Neural cell (in vitro differentiated cells): ENCODE results near the gene TMEM184A. TPM values are rescaled to one million over a fixed set of nuclear protein-coding genes. Genes with fewer than 3 reads are reported as not detected.

Source experiments
- H2AFZ ChIP-seq: fragments of 200-600, 300-800 bp; sonication (generic), shearing (Covaris generic); 2 replicates; pipeline ENCODE4 v1.6.0; 2014; ENCODE audit warnings: low read depth, mild to moderate bottlenecking, antibody characterized with exemption, low read length, moderate library complexity
- H3F3A ChIP-seq: fragments of 200-600 bp; shearing (Covaris generic); 2 replicates; pipeline ENCODE4 v1.6.1; 2016; ENCODE audit warnings: mild to moderate bottlenecking, moderate library complexity, mixed read lengths, antibody characterized with exemption, low read length; ENCODE audit not compliant: insufficient read depth, poor library complexity, severe bottlenecking
- H3K27ac ChIP-seq: fragments of 200-600, 300-800 bp; sonication (generic), shearing (Covaris generic); 2 replicates; pipeline ENCODE4 v1.5.1; 2014; ENCODE audit warnings: mild to moderate bottlenecking, low read length, moderate library complexity
- H3K27me3 ChIP-seq: fragments of 300-800, 200-600 bp; sonication (generic), shearing (Covaris generic); 2 replicates; pipeline ENCODE4 v1.6.0; 2014; ENCODE audit warnings: mild to moderate bottlenecking, low read depth, low read length, moderate library complexity; ENCODE audit not compliant: insufficient read depth
- H3K36me3 ChIP-seq: fragments of 300-800, 200-600 bp; sonication (generic), shearing (Covaris generic); 2 replicates; pipeline ENCODE4 v1.5.1; 2014; ENCODE audit warnings: mild to moderate bottlenecking, antibody characterized with exemption, low read length, moderate library complexity; ENCODE audit not compliant: insufficient read depth
- H3K4me2 ChIP-seq: fragments of 300-800, 200-600 bp; sonication (generic), shearing (Covaris generic); 2 replicates; pipeline ENCODE4 v1.6.0; 2014; ENCODE audit warnings: mild to moderate bottlenecking, low read length
- H3K4me3 ChIP-seq: fragments of 300-800, 200-600 bp; sonication (generic), shearing (Covaris generic); 2 replicates; pipeline ENCODE4 v1.5.1; 2014; ENCODE audit warnings: mild to moderate bottlenecking, low read length, moderate library complexity
- H3K79me2 ChIP-seq: fragments of 200-600 bp; shearing (Covaris generic); replicated peaks from 2 replicates; pipeline ENCODE4 v1.6.0; 2014; ENCODE audit warnings: mild to moderate bottlenecking, low read length, moderate library complexity; ENCODE audit not compliant: insufficient read depth
- H3K9ac ChIP-seq: fragments of 300-800, 200-600 bp; sonication (generic), shearing (Covaris generic); 2 replicates; pipeline ENCODE4 v1.6.1; 2016; ENCODE audit warnings: mild to moderate bottlenecking, low read length, mixed read lengths
- H3K9me2 ChIP-seq: fragments of 200-600 bp; shearing (Covaris generic); 2 replicates; pipeline ENCODE4 v1.6.1; 2016; ENCODE audit warnings: mild to moderate bottlenecking, low read length, mixed read lengths; ENCODE audit not compliant: insufficient read depth
- H3K9me3 ChIP-seq: fragments of 200-600, 300-800 bp; sonication (generic), shearing (Covaris generic); 2 replicates; pipeline ENCODE4 v1.6.1; 2016; ENCODE audit warnings: mild to moderate bottlenecking, mixed run types, low read length, moderate library complexity, mixed read lengths
- H4K20me1 ChIP-seq: fragments of 200-600 bp; shearing (Covaris generic); 2 replicates; pipeline ENCODE4 v1.6.1; 2016; ENCODE audit warnings: mild to moderate bottlenecking, mixed run types; ENCODE audit not compliant: insufficient read depth
- CTCF ChIP-seq: fragments of 450-650 bp; IDR thresholded peaks from 2 replicates; pipeline ENCODE4 v1.5.1; 2014; ENCODE audit warnings: antibody characterized with exemption, mild to moderate bottlenecking, moderate library complexity; ENCODE audit not compliant: poor library complexity, severe bottlenecking
- EP300 ChIP-seq: fragments of 450-650 bp; conservative IDR thresholded peaks from 2 replicates; pipeline ENCODE4 v1.6.1; 2014; ENCODE audit warnings: antibody characterized with exemption, mild to moderate bottlenecking, moderate library complexity; ENCODE audit not compliant: poor library complexity, severe bottlenecking
- EZH2 ChIP-seq: fragments of 200-600, 300-800 bp; shearing (Covaris generic), sonication (generic); IDR thresholded peaks from 2 replicates; pipeline ENCODE4 v1.6.1; 2014; ENCODE audit warnings: antibody characterized with exemption, low read length, borderline replicate concordance, mild to moderate bottlenecking; ENCODE audit not compliant: insufficient read depth, poor library complexity, severe bottlenecking
- MXI1 ChIP-seq: fragments of 450-650 bp; conservative IDR thresholded peaks from 2 replicates; pipeline ENCODE4 v1.6.1; 2014; ENCODE audit warnings: antibody characterized with exemption, mild to moderate bottlenecking; ENCODE audit not compliant: poor library complexity, severe bottlenecking
- POLR2AphosphoS5 ChIP-seq: IDR thresholded peaks from 2 replicates; pipeline ENCODE4 v1.6.1; 2012
- RAD21 ChIP-seq: fragments of 450-650 bp; conservative IDR thresholded peaks from 2 replicates; pipeline ENCODE4 v1.6.1; 2014; ENCODE audit warnings: antibody characterized with exemption, mild to moderate bottlenecking, moderate library complexity
- SMC3 ChIP-seq: fragments of 450-650 bp; conservative IDR thresholded peaks from 2 replicates; pipeline ENCODE4 v1.6.1; 2014; ENCODE audit warnings: antibody characterized with exemption, mild to moderate bottlenecking, moderate library complexity; ENCODE audit not compliant: poor library complexity
- polyA plus RNA-seq: library from polyadenylated mRNA; depleted of rRNA; stranded (reverse); fragments of >200 nt; gene quantifications from 2 replicates; pipeline ENCODE4 v1.2.3, GENCODE V29; 2014
- TF ChIP-seq, protein P1 (sequence below): IDR thresholded peaks from 2 replicates; pipeline ENCODE4 v1.6.1; 2012; ENCODE audit warnings: borderline replicate concordance

TMEM184A gene
- polyA plus RNA-seq, 1 donor from 2014 or later, result not detected

- H3K9me3 ChIP-seq, result no peaks in the 10 kb centered on the region
- H3K9me2 ChIP-seq, result no peaks in the 10 kb centered on the region
- H4K20me1 ChIP-seq, result no peaks in the 10 kb centered on the region
- H3K27me3 ChIP-seq, result no peaks in the 10 kb centered on the region
- no peak overlapping the region for H3K9ac ChIP-seq
- no peak overlapping the region for H3K4me2 ChIP-seq
- H3K36me3 ChIP-seq, result no peaks in the 10 kb centered on the region
- H3K27ac ChIP-seq, result no peak overlapping the region
- TF ChIP-seq, protein P1, sequence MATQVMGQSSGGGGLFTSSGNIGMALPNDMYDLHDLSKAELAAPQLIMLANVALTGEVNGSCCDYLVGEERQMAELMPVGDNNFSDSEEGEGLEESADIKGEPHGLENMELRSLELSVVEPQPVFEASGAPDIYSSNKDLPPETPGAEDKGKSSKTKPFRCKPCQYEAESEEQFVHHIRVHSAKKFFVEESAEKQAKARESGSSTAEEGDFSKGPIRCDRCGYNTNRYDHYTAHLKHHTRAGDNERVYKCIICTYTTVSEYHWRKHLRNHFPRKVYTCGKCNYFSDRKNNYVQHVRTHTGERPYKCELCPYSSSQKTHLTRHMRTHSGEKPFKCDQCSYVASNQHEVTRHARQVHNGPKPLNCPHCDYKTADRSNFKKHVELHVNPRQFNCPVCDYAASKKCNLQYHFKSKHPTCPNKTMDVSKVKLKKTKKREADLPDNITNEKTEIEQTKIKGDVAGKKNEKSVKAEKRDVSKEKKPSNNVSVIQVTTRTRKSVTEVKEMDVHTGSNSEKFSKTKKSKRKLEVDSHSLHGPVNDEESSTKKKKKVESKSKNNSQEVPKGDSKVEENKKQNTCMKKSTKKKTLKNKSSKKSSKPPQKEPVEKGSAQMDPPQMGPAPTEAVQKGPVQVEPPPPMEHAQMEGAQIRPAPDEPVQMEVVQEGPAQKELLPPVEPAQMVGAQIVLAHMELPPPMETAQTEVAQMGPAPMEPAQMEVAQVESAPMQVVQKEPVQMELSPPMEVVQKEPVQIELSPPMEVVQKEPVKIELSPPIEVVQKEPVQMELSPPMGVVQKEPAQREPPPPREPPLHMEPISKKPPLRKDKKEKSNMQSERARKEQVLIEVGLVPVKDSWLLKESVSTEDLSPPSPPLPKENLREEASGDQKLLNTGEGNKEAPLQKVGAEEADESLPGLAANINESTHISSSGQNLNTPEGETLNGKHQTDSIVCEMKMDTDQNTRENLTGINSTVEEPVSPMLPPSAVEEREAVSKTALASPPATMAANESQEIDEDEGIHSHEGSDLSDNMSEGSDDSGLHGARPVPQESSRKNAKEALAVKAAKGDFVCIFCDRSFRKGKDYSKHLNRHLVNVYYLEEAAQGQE, result no peak
- TF ChIP-seq RAD21 (no peak), SMC3 (no peak)
- no peaks in the 10 kb centered on the region for H3K79me2 ChIP-seq
- H2AFZ ChIP-seq, result no peak overlapping the region
- H3K4me3 ChIP-seq, result no peak overlapping the region
- no peaks in the 10 kb centered on the region for H3F3A ChIP-seq
Measured at GRCh38 chr7:1559626-1560590, 3.9 kb upstream of the TMEM184A start.

- Histone ChIP-seq H4K20me1 (no peaks in the 10 kb centered on the region), H3K27ac (no peak overlapping the region), H3K27me3 (no peaks in the 10 kb centered on the region), H3K79me2 (no peaks in the 10 kb centered on the region), H3K9me2 (no peaks in the 10 kb centered on the region), H3K36me3 (no peaks in the 10 kb centered on the region), H3K4me2 (no peak overlapping the region), H3K9ac (no peak overlapping the region), H3K4me3 (no peak overlapping the region), H3F3A (no peaks in the 10 kb centered on the region), H3K9me3 (no peaks in the 10 kb centered on the region), H2AFZ (no peak overlapping the region)
- TF ChIP-seq EP300 (no peak), POLR2AphosphoS5 (no peak)
Measured at GRCh38 chr7:1558841-1559625, 3.0 kb upstream of the TMEM184A start.

- Histone ChIP-seq H3K27me3 (no peaks in the 10 kb centered on the region), H3K9ac (no peak overlapping the region), H3K9me3 (no peaks in the 10 kb centered on the region), H3K9me2 (no peaks in the 10 kb centered on the region), H3F3A (no peaks in the 10 kb centered on the region), H3K27ac (no peak overlapping the region), H4K20me1 (no peaks in the 10 kb centered on the region), H3K36me3 (no peaks in the 10 kb centered on the region), H2AFZ (no peak overlapping the region), H3K79me2 (no peaks in the 10 kb centered on the region), H3K4me2 (no peak overlapping the region), H3K4me3 (no peak overlapping the region)
- no peak for TF ChIP-seq CTCF
- no peak for TF ChIP-seq EZH2
- no peak for TF ChIP-seq RAD21
- TF ChIP-seq, protein P1, result no peak
- no peak for TF ChIP-seq MXI1
- TF ChIP-seq SMC3, result no peak
- no peak for TF ChIP-seq EP300
Measured at GRCh38 chr7:1558181-1558811, 2.3 kb upstream of the TMEM184A start.
